ENCODE measurements around the gene ANKRD28. TPM values are rescaled to one million over a fixed set of nuclear protein-coding genes. Genes with fewer than 3 reads are reported as not detected.

ANKRD28 gene
- total RNA-seq, 6 experiments from 2014 or later, result 16.4 to 32.2 (median 25.7) TPM

DNA sequence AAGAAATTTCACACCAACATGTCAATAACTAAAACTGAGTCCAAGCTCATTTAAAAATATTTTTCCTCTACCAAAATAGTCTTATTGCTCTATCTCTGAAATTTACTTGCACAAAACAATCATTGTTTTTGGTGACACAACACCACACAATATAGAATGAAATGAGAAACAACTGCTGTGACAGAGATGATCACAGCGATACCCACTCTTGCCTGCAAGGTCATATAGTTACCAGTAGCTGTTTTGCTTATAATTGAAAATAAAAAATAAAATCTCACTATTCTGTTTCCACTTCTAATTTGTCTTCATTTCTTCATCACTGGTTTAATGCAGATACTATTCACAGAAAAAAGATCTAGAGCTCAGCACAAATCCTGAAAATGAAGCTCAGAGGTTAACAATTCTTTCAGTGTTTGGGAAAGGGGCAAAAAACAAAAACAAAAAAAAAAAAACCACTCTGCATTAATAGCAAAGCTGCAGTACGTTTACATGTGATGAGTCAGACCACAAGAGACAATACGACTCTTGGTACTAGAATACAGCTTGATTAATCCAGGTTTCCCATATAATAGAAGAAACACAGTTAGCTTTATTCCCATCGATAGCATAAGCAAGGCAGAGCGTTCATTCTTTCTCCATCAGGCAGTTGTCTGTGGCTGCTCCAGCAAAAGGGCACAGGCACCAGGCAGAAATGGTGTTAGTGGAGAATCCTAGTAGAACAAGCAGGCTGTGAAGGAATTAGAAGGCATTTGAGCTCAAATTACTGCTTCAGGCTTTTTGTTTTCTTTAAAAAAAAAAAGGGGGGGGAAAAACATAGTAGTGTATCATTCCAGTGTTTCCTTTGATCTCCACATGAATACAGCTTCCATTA lies 773 bp downstream of the ANKRD28 start:
- Histone ChIP-seq H3K9me3 (no peaks in the 10 kb centered on the region), H3K27ac (peak overlapping the region; percentile 50 to 65 (median 56)), H3K4me3 (peak overlapping the region in 2 of 3 donors; percentile 19 to 39), H3K36me3 (no peaks in the 10 kb centered on the region), H3K4me1 (peaks cover 0 to 43% (median 16%) of the 10 kb centered on the region in 4 donors), H3K27me3 (no peaks in the 10 kb centered on the region)
- WGBS (ENCODE audit: insufficient coverage, low coverage, low lambda C conversion rate, missing lambda C conversion rate), result 12% methylated on average over 5 of the region's 5 CpGs
- intact Hi-C loops (cut with DNase I), result no loop called here
- DNase-seq (no peak), ATAC-seq (peak; percentile 49 to 58 (median 54))
- no peak for TF ChIP-seq POLR2A (IDR thresholded peaks at IDR 0.05)
- TF ChIP-seq, protein P1, sequence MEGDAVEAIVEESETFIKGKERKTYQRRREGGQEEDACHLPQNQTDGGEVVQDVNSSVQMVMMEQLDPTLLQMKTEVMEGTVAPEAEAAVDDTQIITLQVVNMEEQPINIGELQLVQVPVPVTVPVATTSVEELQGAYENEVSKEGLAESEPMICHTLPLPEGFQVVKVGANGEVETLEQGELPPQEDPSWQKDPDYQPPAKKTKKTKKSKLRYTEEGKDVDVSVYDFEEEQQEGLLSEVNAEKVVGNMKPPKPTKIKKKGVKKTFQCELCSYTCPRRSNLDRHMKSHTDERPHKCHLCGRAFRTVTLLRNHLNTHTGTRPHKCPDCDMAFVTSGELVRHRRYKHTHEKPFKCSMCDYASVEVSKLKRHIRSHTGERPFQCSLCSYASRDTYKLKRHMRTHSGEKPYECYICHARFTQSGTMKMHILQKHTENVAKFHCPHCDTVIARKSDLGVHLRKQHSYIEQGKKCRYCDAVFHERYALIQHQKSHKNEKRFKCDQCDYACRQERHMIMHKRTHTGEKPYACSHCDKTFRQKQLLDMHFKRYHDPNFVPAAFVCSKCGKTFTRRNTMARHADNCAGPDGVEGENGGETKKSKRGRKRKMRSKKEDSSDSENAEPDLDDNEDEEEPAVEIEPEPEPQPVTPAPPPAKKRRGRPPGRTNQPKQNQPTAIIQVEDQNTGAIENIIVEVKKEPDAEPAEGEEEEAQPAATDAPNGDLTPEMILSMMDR (IDR thresholded peaks at IDR 0.05), result no peak

DNA sequence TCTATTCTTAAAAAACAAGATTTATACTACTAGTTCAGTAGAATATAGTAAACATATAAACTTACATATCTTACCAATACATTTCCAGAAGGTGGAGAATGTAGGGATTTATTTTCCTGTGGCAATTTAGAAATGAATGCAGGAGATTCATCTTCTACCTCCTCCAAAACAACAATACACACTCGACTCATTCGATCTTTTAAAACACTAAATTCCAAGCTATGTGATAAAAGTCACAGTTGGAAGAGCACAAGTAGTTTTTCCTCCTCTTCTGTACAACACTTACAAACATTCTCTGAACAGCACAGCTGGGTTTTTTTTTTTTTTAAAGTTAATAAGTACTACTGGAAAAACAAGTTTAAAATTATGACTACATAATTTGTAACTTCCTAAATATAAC lies 1.4 kb downstream of the ANKRD28 start:
- 17% methylated on average over 2 of the region's 2 CpGs for WGBS (ENCODE audit: insufficient coverage, low coverage, low lambda C conversion rate, missing lambda C conversion rate)
- Histone ChIP-seq H3K27ac (peak overlapping the region; percentile 50 to 65 (median 56)), H3K27me3 (no peaks in the 10 kb centered on the region), H3K9me3 (no peaks in the 10 kb centered on the region), H3K4me3 (no peak overlapping the region), H3K36me3 (no peaks in the 10 kb centered on the region), H3K4me1 (peaks cover 0 to 48% (median 18%) of the 10 kb centered on the region in 4 donors)
- TF ChIP-seq POLR2A (IDR thresholded peaks at IDR 0.05), result no peak
- TF ChIP-seq, protein P1 (IDR thresholded peaks at IDR 0.05), result no peak
- no peak for ATAC-seq
- DNase-seq, result no peak
- intact Hi-C loops (cut with DNase I), result no loop called here

- no peak for DNase-seq
- Histone ChIP-seq H3K4me1 (peaks cover 0 to 50% (median 19%) of the 10 kb centered on the region in 4 donors), H3K9me3 (no peaks in the 10 kb centered on the region), H3K27me3 (no peaks in the 10 kb centered on the region), H3K27ac (peak overlapping the region; percentile 50 to 65 (median 56)), H3K36me3 (no peaks in the 10 kb centered on the region), H3K4me3 (no peak overlapping the region)
- ATAC-seq, result no peak
- WGBS (ENCODE audit: insufficient coverage, low coverage, low lambda C conversion rate, missing lambda C conversion rate), result 36% methylated on average over 4 of the region's 4 CpGs
- intact Hi-C loops (cut with DNase I), result no loop called here
- TF ChIP-seq POLR2A (IDR thresholded peaks at IDR 0.05), result no peak
- TF ChIP-seq, protein P1 (IDR thresholded peaks at IDR 0.05), result no peak
Measured at GRCh38 chr3:15795651-15796308, 2.0 kb downstream of the ANKRD28 start.

DNA sequence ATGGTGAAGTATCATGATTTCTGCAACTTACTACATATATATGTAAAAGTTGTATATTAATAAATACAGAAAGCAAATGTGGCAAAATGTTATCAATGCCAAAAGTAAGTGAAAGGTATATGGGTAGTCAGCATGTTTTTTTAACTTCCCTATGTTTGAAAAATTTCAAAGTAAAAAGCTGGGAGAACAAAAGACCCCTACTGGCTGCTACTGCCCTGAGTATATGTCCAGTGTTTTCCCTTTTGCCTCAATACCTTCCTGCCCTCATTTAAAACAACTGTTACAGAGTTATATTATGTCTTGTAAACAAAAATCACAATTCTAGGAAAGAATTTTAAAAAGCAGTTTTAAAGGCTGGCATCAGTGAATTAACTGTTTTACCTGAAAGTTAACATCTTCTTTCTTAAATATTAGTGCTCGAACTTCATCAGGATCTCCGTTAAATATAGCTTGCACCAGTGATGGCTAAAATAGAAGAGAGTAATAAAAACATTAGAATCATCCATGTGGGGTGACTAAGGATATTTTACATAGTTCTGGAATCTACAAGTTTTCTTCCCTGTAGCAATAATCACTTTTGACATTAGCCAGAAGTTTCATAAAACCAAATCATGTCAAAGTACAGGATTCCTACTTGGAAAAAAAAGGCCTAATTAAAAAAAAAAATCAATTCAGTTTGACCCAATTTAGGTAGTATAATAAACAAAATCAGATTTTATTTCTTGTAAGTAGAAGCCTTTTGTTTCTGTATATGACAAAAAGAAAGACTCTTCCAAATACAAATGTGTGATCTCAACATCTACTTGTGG lies 2.7 kb downstream of the ANKRD28 start:
- no peaks in the 10 kb centered on the region for H3K36me3 ChIP-seq
- H3K27ac ChIP-seq, result no peak overlapping the region
- DNase-seq, result no peak
- no peaks in the 10 kb centered on the region for H3K27me3 ChIP-seq
- no peaks in the 10 kb centered on the region for H3K9me3 ChIP-seq
- 65% methylated on average over 2 of the region's 2 CpGs for WGBS (ENCODE audit: insufficient coverage, low coverage, low lambda C conversion rate, missing lambda C conversion rate)
- no peak for ATAC-seq
- peaks cover 0 to 46% (median 17%) of the 10 kb centered on the region in 4 donors for H3K4me1 ChIP-seq
- intact Hi-C loops (cut with DNase I), result no loop called here
- TF ChIP-seq, protein P1 (IDR thresholded peaks at IDR 0.05), result no peak
- no peak for TF ChIP-seq POLR2A (IDR thresholded peaks at IDR 0.05)
- H3K4me3 ChIP-seq, result no peak overlapping the region
